IPS DF 4.7 (cell line): ENCODE data around the gene GPC6.
"Not testable (repeated sequence)": the region's sequence is repeated elsewhere in the genome, so short reads cannot be mapped to it uniquely, and the experiment has no call there.

ENCODE experiments used
- DNase-seq: peaks from one replicate; pipeline ENCODE4 v3.0.0-alpha.2; 2013; ENCODE audit warnings: low spot score; ENCODE audit errors: extremely low read depth

The GPC6 gene

GRCh38 chr13:93318534-93319254, 92.1 kb downstream of the GPC6 start:
- no peak for DNase-seq

- no peak for DNase-seq
These were observed 94.3 kb downstream of the GPC6 start for GRCh38 chr13:93320942-93321341.

- DNase-seq = not testable (repeated sequence)
These were observed 97.3 kb downstream of the GPC6 start for GRCh38 chr13:93323880-93324279.

- no peak for DNase-seq
These were observed 99.0 kb downstream of the GPC6 start for GRCh38 chr13:93325303-93326233.

- DNase-seq = no peak
These were observed 99.7 kb downstream of the GPC6 start for GRCh38 chr13:93326234-93326811.

GRCh38 chr13:93328943-93329342, 102.3 kb downstream of the GPC6 start:
- DNase-seq = no peak

- DNase-seq = no peak
These were observed 110.1 kb downstream of the GPC6 start for GRCh38 chr13:93336728-93337127.

GRCh38 chr13:93338030-93338429, 111.4 kb downstream of the GPC6 start:
- no peak for DNase-seq

GRCh38 chr13:93338906-93339305, 112.3 kb downstream of the GPC6 start:
- no peak for DNase-seq

- DNase-seq = no peak
These were observed 112.9 kb downstream of the GPC6 start for GRCh38 chr13:93339550-93339949.

GRCh38 chr13:93341517-93341916, 114.9 kb downstream of the GPC6 start:
- no peak for DNase-seq

- DNase-seq = no peak
These were observed 116.5 kb downstream of the GPC6 start for GRCh38 chr13:93343097-93343496.

- no peak for DNase-seq
These were observed 117.6 kb downstream of the GPC6 start for GRCh38 chr13:93344048-93344705.

GRCh38 chr13:93345024-93345423, 118.4 kb downstream of the GPC6 start:
- DNase-seq = no peak

GRCh38 chr13:93345770-93346169, 119.2 kb downstream of the GPC6 start:
- DNase-seq = no peak

GRCh38 chr13:93352616-93353015, 126.0 kb downstream of the GPC6 start:
- no peak for DNase-seq

- no peak for DNase-seq
These were observed 128.5 kb downstream of the GPC6 start for GRCh38 chr13:93355094-93355493.

- no peak for DNase-seq
These were observed 129.9 kb downstream of the GPC6 start for GRCh38 chr13:93356469-93356868.

- DNase-seq = no peak
These were observed 133.4 kb downstream of the GPC6 start for GRCh38 chr13:93360021-93360420.

GRCh38 chr13:93361703-93362102, 135.1 kb downstream of the GPC6 start:
- DNase-seq = no peak

- DNase-seq = no peak
These were observed 137.6 kb downstream of the GPC6 start for GRCh38 chr13:93364166-93364565.

- DNase-seq = no peak
These were observed 141.7 kb downstream of the GPC6 start for GRCh38 chr13:93368296-93368695.
